ENCODE results near the gene ZNF853. TPM values are rescaled to one million over a fixed set of nuclear protein-coding genes. Genes with fewer than 3 reads are reported as not detected.
"Not testable (repeated sequence)": the region's sequence is repeated elsewhere in the genome, so short reads cannot be mapped to it uniquely, and the experiment has no call there.

The ZNF853 gene
- total RNA-seq, 1 experiment from 2014 or later, result 7.9 TPM

DNA sequence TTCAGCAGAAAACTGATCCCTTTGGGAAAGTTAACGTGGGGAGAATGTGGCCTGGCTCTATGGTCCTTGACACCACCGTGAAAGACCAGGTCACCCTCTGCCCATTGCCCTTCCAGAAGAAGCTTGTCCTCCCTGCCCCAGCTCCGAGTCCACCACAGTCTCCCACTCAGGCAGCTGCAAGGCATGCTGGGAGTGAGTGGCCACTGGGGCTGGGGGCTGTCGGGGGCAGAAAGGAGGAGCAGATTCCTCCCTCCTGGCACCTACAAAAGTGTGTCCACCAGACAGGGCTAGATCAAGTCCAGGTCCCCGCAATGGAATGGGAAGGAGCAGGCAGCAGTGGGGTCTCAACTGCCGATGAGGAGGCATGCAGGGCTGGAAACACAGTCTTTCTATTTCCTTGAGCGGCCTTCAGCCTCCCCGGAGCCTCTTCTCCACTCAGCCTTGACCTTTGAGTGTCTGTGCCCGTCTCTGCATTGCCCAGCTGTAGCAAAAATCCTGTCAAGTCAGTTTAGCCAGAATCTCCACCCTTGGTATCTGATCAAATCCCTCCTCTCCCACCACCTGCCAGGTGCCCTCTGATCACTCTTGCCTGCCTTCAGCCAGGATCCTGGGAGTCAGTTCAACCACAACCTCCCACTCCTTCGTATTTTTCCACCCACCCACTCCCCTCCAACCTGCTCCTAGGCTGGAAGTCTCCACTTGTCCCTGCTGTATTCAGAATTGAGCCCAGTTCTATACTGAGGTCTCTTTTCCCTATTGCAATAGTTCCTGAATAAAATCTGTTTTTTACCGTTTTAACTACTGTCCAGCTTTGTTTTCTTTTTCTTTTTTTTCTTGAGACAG, 14.8 kb downstream of the ZNF853 start:
- peak; percentile 68 to 69 for DNase-seq
- intact Hi-C loops (cut with micrococcal nuclease; ENCODE audit: unreplicated experiment), result no loop called here
- CTCF ChIA-PET, result no interaction called here

DNA sequence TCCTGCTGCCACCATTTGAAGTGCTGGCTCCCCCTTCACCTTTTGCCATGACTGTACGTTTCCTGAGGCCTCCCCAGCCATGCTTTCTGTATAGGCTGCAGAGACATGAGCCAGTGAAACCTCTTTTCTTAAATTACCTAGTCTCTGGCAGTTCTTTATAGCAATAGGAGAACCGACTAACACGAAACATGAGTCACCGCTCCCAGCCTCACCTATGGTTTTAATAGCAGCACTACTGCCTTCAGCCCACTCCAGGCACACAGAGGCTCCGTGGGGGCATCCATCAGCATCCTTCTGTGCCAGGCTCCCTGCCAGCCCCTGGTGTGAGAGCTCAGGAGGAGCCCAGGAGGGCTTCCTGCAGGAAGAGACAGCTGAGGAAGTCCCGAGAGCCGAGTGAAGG, 16.2 kb downstream of the ZNF853 start:
- Histone ChIP-seq H3K9me3 (ENCODE audit: insufficient read depth, low read depth) (no peaks in the 10 kb centered on the region), H3K27me3 (ENCODE audit: insufficient read depth, low read depth) (no peaks in the 10 kb centered on the region), H3K36me3 (ENCODE audit: low read depth) (no peaks in the 10 kb centered on the region), H3F3A (ENCODE audit: insufficient read depth, low read depth) (peaks cover 34% of the 10 kb centered on the region), H3K4me2 (no peak overlapping the region), H3K79me2 (ENCODE audit: low read depth) (peaks cover 5% of the 10 kb centered on the region; the same call in 1 of the 2 replicates), H3K4me3 (no peak overlapping the region), H3K27ac (no peak overlapping the region), H2AFZ (no peak overlapping the region), H3K9me2 (ENCODE audit: insufficient read depth) (no peaks in the 10 kb centered on the region), H4K20me1 (ENCODE audit: insufficient read depth) (no peaks in the 10 kb centered on the region), H3K4me1 (replicated peaks; ENCODE audit: insufficient read depth) (peaks cover 27% of the 10 kb centered on the region)
- ChIA-PET CTCF (no interaction called here), POLR2A (ENCODE audit: unreplicated experiment) (no interaction called here)
- TF ChIP-seq, protein P1, sequence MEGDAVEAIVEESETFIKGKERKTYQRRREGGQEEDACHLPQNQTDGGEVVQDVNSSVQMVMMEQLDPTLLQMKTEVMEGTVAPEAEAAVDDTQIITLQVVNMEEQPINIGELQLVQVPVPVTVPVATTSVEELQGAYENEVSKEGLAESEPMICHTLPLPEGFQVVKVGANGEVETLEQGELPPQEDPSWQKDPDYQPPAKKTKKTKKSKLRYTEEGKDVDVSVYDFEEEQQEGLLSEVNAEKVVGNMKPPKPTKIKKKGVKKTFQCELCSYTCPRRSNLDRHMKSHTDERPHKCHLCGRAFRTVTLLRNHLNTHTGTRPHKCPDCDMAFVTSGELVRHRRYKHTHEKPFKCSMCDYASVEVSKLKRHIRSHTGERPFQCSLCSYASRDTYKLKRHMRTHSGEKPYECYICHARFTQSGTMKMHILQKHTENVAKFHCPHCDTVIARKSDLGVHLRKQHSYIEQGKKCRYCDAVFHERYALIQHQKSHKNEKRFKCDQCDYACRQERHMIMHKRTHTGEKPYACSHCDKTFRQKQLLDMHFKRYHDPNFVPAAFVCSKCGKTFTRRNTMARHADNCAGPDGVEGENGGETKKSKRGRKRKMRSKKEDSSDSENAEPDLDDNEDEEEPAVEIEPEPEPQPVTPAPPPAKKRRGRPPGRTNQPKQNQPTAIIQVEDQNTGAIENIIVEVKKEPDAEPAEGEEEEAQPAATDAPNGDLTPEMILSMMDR (conservative IDR thresholded peaks at IDR 0.05), result no peak
- no peak for TF ChIP-seq EZH2 (IDR thresholded peaks at IDR 0.05; ENCODE audit: low read depth)
- BruUV-seq (replicated peaks), result no TSS peak
- no peak for DNase-seq
- intact Hi-C loops (cut with micrococcal nuclease; ENCODE audit: unreplicated experiment), result no loop called here

More for the DNA sequence above, 14.8 kb downstream of the ZNF853 start:
- peaks cover 13% of the 10 kb centered on the region for H3K4me1 ChIP-seq (replicated peaks; ENCODE audit: insufficient read depth)
- POLR2A ChIA-PET (ENCODE audit: unreplicated experiment), result no interaction called here
- no peak overlapping the region for H3K4me3 ChIP-seq
- peaks cover 25% of the 10 kb centered on the region for H3F3A ChIP-seq (ENCODE audit: insufficient read depth, low read depth)
- no peaks in the 10 kb centered on the region for H3K9me3 ChIP-seq (ENCODE audit: insufficient read depth, low read depth)
- no TSS peak for BruUV-seq (replicated peaks)
- H3K36me3 ChIP-seq (ENCODE audit: low read depth), result no peaks in the 10 kb centered on the region
- no peak overlapping the region for H2AFZ ChIP-seq
- H3K27me3 ChIP-seq (ENCODE audit: insufficient read depth, low read depth), result no peaks in the 10 kb centered on the region
- TF ChIP-seq, protein P1 (conservative IDR thresholded peaks at IDR 0.05), result no peak
- no peak for TF ChIP-seq EZH2 (IDR thresholded peaks at IDR 0.05; ENCODE audit: low read depth)
- no peaks in the 10 kb centered on the region for H3K79me2 ChIP-seq (ENCODE audit: low read depth)
- peak overlapping the region; percentile 60 for H3K4me2 ChIP-seq
- no peaks in the 10 kb centered on the region for H3K9me2 ChIP-seq (ENCODE audit: insufficient read depth)
- no peak overlapping the region for H3K27ac ChIP-seq
- no peaks in the 10 kb centered on the region for H4K20me1 ChIP-seq (ENCODE audit: insufficient read depth)

DNA sequence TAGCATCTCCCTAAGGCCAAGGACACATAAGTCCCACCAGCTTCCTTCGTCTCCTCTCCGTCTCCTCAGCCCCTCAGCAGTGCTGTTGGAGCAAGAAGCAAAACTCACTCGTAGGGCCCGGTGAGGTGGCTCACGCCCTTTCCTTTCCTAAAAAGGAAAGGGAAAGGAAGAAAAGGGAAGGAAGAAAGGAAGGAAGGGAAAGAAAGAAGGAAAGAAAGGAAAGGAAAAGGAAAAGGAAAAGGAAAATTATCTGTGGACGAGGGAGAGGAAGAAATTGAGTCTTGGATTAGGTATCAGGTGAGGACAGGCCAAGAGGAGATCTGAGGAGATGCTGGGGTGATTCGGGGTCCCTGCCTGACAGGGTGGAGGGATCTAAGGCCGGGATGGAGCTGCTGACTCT, 18.6 kb downstream of the ZNF853 start:
- Histone ChIP-seq H2AFZ (no peak overlapping the region), H3K4me3 (no peak overlapping the region), H3K36me3 (ENCODE audit: low read depth) (no peaks in the 10 kb centered on the region), H3K9me2 (ENCODE audit: insufficient read depth) (no peaks in the 10 kb centered on the region), H3K79me2 (ENCODE audit: low read depth) (peaks cover 24% of the 10 kb centered on the region), H3F3A (ENCODE audit: insufficient read depth, low read depth) (peaks cover 34% of the 10 kb centered on the region), H4K20me1 (ENCODE audit: insufficient read depth) (no peaks in the 10 kb centered on the region), H3K4me1 (replicated peaks; ENCODE audit: insufficient read depth) (peaks cover 34% of the 10 kb centered on the region), H3K9me3 (ENCODE audit: insufficient read depth, low read depth) (no peaks in the 10 kb centered on the region), H3K27me3 (ENCODE audit: insufficient read depth, low read depth) (no peaks in the 10 kb centered on the region), H3K4me2 (no peak overlapping the region), H3K27ac (no peak overlapping the region)
- ChIA-PET POLR2A (ENCODE audit: unreplicated experiment) (no interaction called here), CTCF (no interaction called here)
- DNase-seq, result no peak
- intact Hi-C loops (cut with micrococcal nuclease; ENCODE audit: unreplicated experiment), result no loop called here
- BruUV-seq (replicated peaks), result no TSS peak
- no peak for TF ChIP-seq EZH2 (IDR thresholded peaks at IDR 0.05; ENCODE audit: low read depth)
- TF ChIP-seq, protein P1 (conservative IDR thresholded peaks at IDR 0.05), result no peak

DNA sequence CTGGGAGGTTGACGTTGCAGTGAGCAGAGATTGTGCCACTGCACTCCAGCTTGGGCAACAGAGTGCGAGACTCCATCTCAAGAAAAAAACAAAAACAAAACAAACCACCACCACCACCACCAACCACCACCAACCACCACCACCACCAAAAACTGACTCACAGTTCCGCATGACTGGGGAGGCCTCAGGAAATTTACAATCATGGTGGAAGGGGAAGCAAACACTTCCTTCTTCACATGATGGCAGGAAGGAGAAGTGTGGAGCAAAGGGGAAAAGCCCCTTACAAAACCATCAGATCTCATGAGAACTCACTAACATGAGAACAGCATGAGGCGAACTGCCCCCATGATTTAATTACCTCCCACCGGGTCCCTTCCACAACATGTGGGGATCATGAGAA, 19.6 kb downstream of the ZNF853 start:
- BruUV-seq (replicated peaks); CTCF ChIA-PET; H3K27me3 ChIP-seq (ENCODE audit: insufficient read depth, low read depth); H3K27ac ChIP-seq; H3K4me2 ChIP-seq; H3K4me3 ChIP-seq; DNase-seq; H3K9me2 ChIP-seq (ENCODE audit: insufficient read depth); H3K36me3 ChIP-seq (ENCODE audit: low read depth); POLR2A ChIA-PET (ENCODE audit: unreplicated experiment); H4K20me1 ChIP-seq (ENCODE audit: insufficient read depth); H3K9me3 ChIP-seq (ENCODE audit: insufficient read depth, low read depth); H2AFZ ChIP-seq: not testable (repeated sequence)
- Histone ChIP-seq H3K4me1 (replicated peaks; ENCODE audit: insufficient read depth) (peaks cover 30% of the 10 kb centered on the region), H3K79me2 (ENCODE audit: low read depth) (peaks cover 27% of the 10 kb centered on the region), H3F3A (ENCODE audit: insufficient read depth, low read depth) (peaks cover 30% of the 10 kb centered on the region)
- intact Hi-C loops (cut with micrococcal nuclease; ENCODE audit: unreplicated experiment), result loop anchor here (5.0 kb wide), 1 partner anchor 118 kb away; no protein-coding TSS in a partner anchor
